ENCODE measurements around the gene MXRA8.

- TF ChIP-seq CTCF (conservative IDR thresholded peaks at IDR 0.05; ENCODE audit: low read depth, low read length) (no peak), EZH2 (IDR thresholded peaks at IDR 0.05; ENCODE audit: low read length, unreplicated experiment) (no peak), EZH2phosphoT487 (IDR thresholded peaks at IDR 0.05; ENCODE audit: borderline replicate concordance, low read length) (no peak)
Measured at GRCh38 chr1:1307261-1307922, 51.0 kb downstream of the MXRA8 start.

All from PC-3 (cell line).